Measurements from ENCODE around the gene FLAD1. TPM values are rescaled to one million over a fixed set of nuclear protein-coding genes. Genes with fewer than 3 reads are reported as not detected.

The FLAD1 gene
- polyA plus RNA-seq, 3 donors: 26.1 to 34.1 (median 31.6) TPM

DNA sequence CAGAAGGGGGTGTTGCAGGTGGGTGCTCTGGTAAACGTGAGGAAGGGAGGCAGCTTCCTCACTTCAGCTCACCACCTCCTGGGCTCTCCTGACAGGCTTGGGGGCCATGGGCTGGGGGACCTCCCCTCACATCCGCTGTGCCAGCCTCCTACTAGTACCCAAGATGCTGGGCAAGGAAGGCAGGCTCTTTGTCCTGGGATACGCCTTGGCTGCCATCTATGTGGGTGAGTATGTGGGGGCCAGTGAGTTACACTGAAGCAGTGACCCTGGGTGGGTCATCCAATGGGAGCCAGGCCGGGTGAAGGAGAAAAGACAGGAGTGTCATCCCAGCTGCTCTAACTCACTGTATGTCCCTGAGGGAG, 56.1 kb downstream of the FLAD1 start:
- DNase-seq (ENCODE audit: extremely low read depth in 1 of 11, low read depth in 9 of 11, low spot score in 4 of 11): no peak

- no peak for DNase-seq (ENCODE audit: extremely low read depth in 1 of 11, low read depth in 9 of 11, low spot score in 4 of 11)
Measured at GRCh38 chr1:155040358-155041093, 57.4 kb downstream of the FLAD1 start.

Other genes with a start within 250 kb of the FLAD1 start
- gene KCNN3, start 113.1 kb upstream of the FLAD1 start, polyA plus RNA-seq (ENCODE audit: insufficient read length in 3 of 3): 1 to 10 TPM; 2.4 to 2.9 (median 2.9) TPM
- gene PMVK, start 46.6 kb upstream of the FLAD1 start, polyA plus RNA-seq (ENCODE audit: insufficient read length in 3 of 3): 10 to 100 TPM; 37.9 to 48.3 (median 40.7) TPM
- 10 to 100 TPM; 56.2 to 80.8 (median 70.4) TPM for gene PBXIP1, start 27.2 kb upstream of the FLAD1 start, polyA plus RNA-seq (ENCODE audit: insufficient read length in 3 of 3)
- 10 to 100 TPM; 41.5 to 48.0 (median 43.6) TPM for gene PYGO2, start 21.6 kb upstream of the FLAD1 start, polyA plus RNA-seq (ENCODE audit: insufficient read length in 3 of 3)
- 10 to 100 TPM; 73.4 to 84.2 (median 83.4) TPM for gene SHC1, start 12.6 kb upstream of the FLAD1 start, polyA plus RNA-seq (ENCODE audit: insufficient read length in 3 of 3)
- gene CKS1B, start 8.7 kb upstream of the FLAD1 start, polyA plus RNA-seq (ENCODE audit: insufficient read length in 3 of 3): 100 to 1,000 TPM in 2 of 3 donors, 10 to 100 TPM in 1; 80.2 to 111 (median 109) TPM
- 1 to 10 TPM in 1 of 3 donors, under 1 TPM in 2; 0.42 to 1.6 (median 0.53) TPM for gene LENEP, start 10.2 kb downstream of the FLAD1 start, polyA plus RNA-seq (ENCODE audit: insufficient read length in 3 of 3)
- gene ZBTB7B, start 19.5 kb downstream of the FLAD1 start, polyA plus RNA-seq (ENCODE audit: insufficient read length in 3 of 3): 10 to 100 TPM; 12.6 to 18.6 (median 14.5) TPM
- 1 to 10 TPM; 1.3 to 3.2 (median 2.1) TPM for gene DCST2, start 50.4 kb downstream of the FLAD1 start, polyA plus RNA-seq (ENCODE audit: insufficient read length in 3 of 3)
- under 1 TPM; 0.12 to 0.61 (median 0.32) TPM for gene DCST1, start 50.5 kb downstream of the FLAD1 start, polyA plus RNA-seq (ENCODE audit: insufficient read length in 3 of 3)
- gene ADAM15, start 68.0 kb downstream of the FLAD1 start, polyA plus RNA-seq (ENCODE audit: insufficient read length in 3 of 3): 10 to 100 TPM; 31.5 to 61.4 (median 57.2) TPM
- gene EFNA4, start 80.4 kb downstream of the FLAD1 start, polyA plus RNA-seq (ENCODE audit: insufficient read length in 3 of 3): 10 to 100 TPM; 18.5 to 21.2 (median 19.1) TPM
- 1 to 10 TPM; 6.7 to 7.2 (median 7.2) TPM for gene EFNA3, start 95.5 kb downstream of the FLAD1 start, polyA plus RNA-seq (ENCODE audit: insufficient read length in 3 of 3)
- 10 to 100 TPM; 60.4 to 78.9 (median 65.0) TPM for gene EFNA1, start 144.5 kb downstream of the FLAD1 start, polyA plus RNA-seq (ENCODE audit: insufficient read length in 3 of 3)
- gene SLC50A1, start 152.5 kb downstream of the FLAD1 start, polyA plus RNA-seq (ENCODE audit: insufficient read length in 3 of 3): 10 to 100 TPM; 48.7 to 64.8 (median 55.5) TPM
- gene DPM3, start 157.2 kb downstream of the FLAD1 start, polyA plus RNA-seq (ENCODE audit: insufficient read length in 3 of 3): 10 to 100 TPM; 33.0 to 50.0 (median 46.7) TPM
- gene KRTCAP2, start 190.0 kb downstream of the FLAD1 start, polyA plus RNA-seq (ENCODE audit: insufficient read length in 3 of 3): 100 to 1,000 TPM; 142 to 152 (median 147) TPM
- gene TRIM46, start 190.5 kb downstream of the FLAD1 start, polyA plus RNA-seq (ENCODE audit: insufficient read length in 3 of 3): 1 to 10 TPM; 3.2 to 5.7 (median 4.0) TPM
- 10 to 100 TPM; 35.1 to 51.0 (median 35.4) TPM for gene THBS3, start 224.6 kb downstream of the FLAD1 start, polyA plus RNA-seq (ENCODE audit: insufficient read length in 3 of 3)
- 10 to 100 TPM; 37.0 to 47.7 (median 41.8) TPM for gene MTX1, start 225.4 kb downstream of the FLAD1 start, polyA plus RNA-seq (ENCODE audit: insufficient read length in 3 of 3)